PC-9 (cell line): ENCODE results near the gene TMPRSS5. TPM values are rescaled to one million over a fixed set of nuclear protein-coding genes. Genes with fewer than 3 reads are reported as not detected.

ENCODE experiments used
- BruUV-seq: library from RNA; stranded (reverse); fragments of 400-500 nt; replicated peaks from 2 replicates; lab custom pipeline; 2021; lab: Mats Ljungman, UMichigan
- CTCF ChIA-PET: fragments of 300-600 bp; sonication (Branson Sonifier 250); formaldehyde crosslinking; loops from one replicate; lab custom pipeline; 2022; ENCODE audit warnings: antibody characterized with exemption; lab: Charles Lee
- POLR2A ChIA-PET: fragments of 300-600 bp; sonication (Branson Sonifier 250); formaldehyde crosslinking; loops from one replicate; lab custom pipeline; 2022; ENCODE audit warnings: antibody characterized with exemption; ENCODE audit not compliant: unreplicated experiment; lab: Charles Lee
- DNase-seq, 2 experiments: peaks; one replicate each; pipeline versions ENCODE4 v3.0.0 to v3.0.0-alpha.2; 2015 to 2022; ENCODE audit warnings: mixed read lengths in 1 of 2
- H2AFZ ChIP-seq: fragments of 200-600 bp; sonication (generic); 2 replicates; pipeline ENCODE4 v1.8.1; 2017; ENCODE audit warnings: antibody characterized with exemption
- H3F3A ChIP-seq: fragments of 200-600 bp; sonication (generic); 2 replicates; pipeline ENCODE4 v1.8.1; 2017; ENCODE audit warnings: antibody characterized with exemption, mild to moderate bottlenecking, low read depth; ENCODE audit not compliant: insufficient read depth
- H3K27ac ChIP-seq: fragments of 200-600 bp; sonication (generic); 2 replicates; pipeline ENCODE4 v1.6.1; 2016; ENCODE audit warnings: mixed run types
- H3K27me3 ChIP-seq: fragments of 200-600 bp; sonication (generic); 2 replicates; pipeline ENCODE4 v1.6.1; 2016; ENCODE audit warnings: low read depth, mixed run types; ENCODE audit not compliant: insufficient read depth
- H3K36me3 ChIP-seq: fragments of 200-600 bp; sonication (generic); 2 replicates; pipeline ENCODE4 v1.6.1; 2016; ENCODE audit warnings: low read depth, mixed run types
- H3K4me1 ChIP-seq: fragments of 200-600 bp; sonication (generic); replicated peaks from 2 replicates; pipeline ENCODE4 v1.6.1; 2016; ENCODE audit warnings: mixed run types; ENCODE audit not compliant: insufficient read depth
- H3K4me2 ChIP-seq: fragments of 200-600 bp; sonication (generic); 2 replicates; pipeline ENCODE4 v1.6.1; 2017; ENCODE audit warnings: mixed run types
- H3K4me3 ChIP-seq: fragments of 200-600 bp; sonication (generic); 2 replicates; pipeline ENCODE4 v1.6.1; 2016; ENCODE audit warnings: mixed run types
- H3K79me2 ChIP-seq: fragments of 200-600 bp; sonication (generic); 2 replicates; pipeline ENCODE4 v1.6.1; 2017; ENCODE audit warnings: low read depth, mixed run types
- H3K9me2 ChIP-seq: fragments of 200-600 bp; sonication (generic); 2 replicates; pipeline ENCODE4 v1.8.1; 2017; ENCODE audit warnings: mild to moderate bottlenecking; ENCODE audit not compliant: insufficient read depth
- H3K9me3 ChIP-seq: fragments of 200-600 bp; sonication (generic); 2 replicates; pipeline ENCODE4 v1.8.1; 2016; ENCODE audit warnings: low read depth; ENCODE audit not compliant: insufficient read depth
- H4K20me1 ChIP-seq: fragments of 200-600 bp; sonication (generic); 2 replicates; pipeline ENCODE4 v1.8.1; 2017; ENCODE audit not compliant: insufficient read depth
- EZH2 ChIP-seq: fragments of 200-600 bp; sonication (generic); IDR thresholded peaks from 2 replicates; pipeline ENCODE4 v1.8.0; 2017; ENCODE audit warnings: antibody characterized with exemption, low read depth
- intact Hi-C: fragments of 100-400 bp; cut with micrococcal nuclease; formaldehyde crosslinking; loops from one replicate; pipeline ENCODE4 v1.10.0; 2022; ENCODE audit not compliant: unreplicated experiment
- total RNA-seq: library from RNA; stranded (reverse); gene quantifications from 2 replicates; pipeline ENCODE4 v1.2.3, GENCODE V29; 2021
- TF ChIP-seq, protein P1 (sequence below): fragments of 200-600 bp; sonication (generic); conservative IDR thresholded peaks from 2 replicates; pipeline ENCODE4 v1.6.1; 2017; ENCODE audit warnings: mixed run types, antibody characterized with exemption, mild to moderate bottlenecking, moderate library complexity

TMPRSS5 gene
- total RNA-seq, 1 experiment from 2014 or later = 0.83 TPM

DNA sequence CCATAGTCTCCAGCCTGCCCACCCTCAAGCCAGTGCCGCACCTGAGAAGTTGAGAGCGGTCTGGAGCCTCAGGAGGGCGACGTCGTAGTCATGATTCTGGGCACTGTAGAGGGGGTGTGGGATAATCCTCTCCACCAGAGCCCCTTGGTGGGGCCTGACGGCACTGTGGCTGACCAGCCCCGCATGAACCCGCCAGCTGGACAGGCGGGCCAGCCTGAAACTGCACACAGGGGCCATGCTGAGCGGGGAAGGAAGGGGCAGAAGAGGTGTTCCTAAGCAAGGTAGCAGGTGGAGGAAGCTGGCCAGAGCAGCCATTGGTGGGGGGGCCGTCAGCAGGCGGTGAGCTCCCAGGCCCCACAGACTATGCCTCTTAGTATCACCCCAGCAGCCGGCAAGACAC, 13.1 kb downstream of the TMPRSS5 start:
- intact Hi-C loops = no loop called here
- no peaks in the 10 kb centered on the region for H4K20me1 ChIP-seq
- ChIA-PET CTCF (no interaction called here), POLR2A (no interaction called here)
- H3F3A ChIP-seq = no peaks in the 10 kb centered on the region
- H3K27ac ChIP-seq = no peak overlapping the region
- no peaks in the 10 kb centered on the region for H3K79me2 ChIP-seq
- H3K4me2 ChIP-seq = no peak overlapping the region
- TF ChIP-seq, protein P1, sequence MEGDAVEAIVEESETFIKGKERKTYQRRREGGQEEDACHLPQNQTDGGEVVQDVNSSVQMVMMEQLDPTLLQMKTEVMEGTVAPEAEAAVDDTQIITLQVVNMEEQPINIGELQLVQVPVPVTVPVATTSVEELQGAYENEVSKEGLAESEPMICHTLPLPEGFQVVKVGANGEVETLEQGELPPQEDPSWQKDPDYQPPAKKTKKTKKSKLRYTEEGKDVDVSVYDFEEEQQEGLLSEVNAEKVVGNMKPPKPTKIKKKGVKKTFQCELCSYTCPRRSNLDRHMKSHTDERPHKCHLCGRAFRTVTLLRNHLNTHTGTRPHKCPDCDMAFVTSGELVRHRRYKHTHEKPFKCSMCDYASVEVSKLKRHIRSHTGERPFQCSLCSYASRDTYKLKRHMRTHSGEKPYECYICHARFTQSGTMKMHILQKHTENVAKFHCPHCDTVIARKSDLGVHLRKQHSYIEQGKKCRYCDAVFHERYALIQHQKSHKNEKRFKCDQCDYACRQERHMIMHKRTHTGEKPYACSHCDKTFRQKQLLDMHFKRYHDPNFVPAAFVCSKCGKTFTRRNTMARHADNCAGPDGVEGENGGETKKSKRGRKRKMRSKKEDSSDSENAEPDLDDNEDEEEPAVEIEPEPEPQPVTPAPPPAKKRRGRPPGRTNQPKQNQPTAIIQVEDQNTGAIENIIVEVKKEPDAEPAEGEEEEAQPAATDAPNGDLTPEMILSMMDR = no peak
- TF ChIP-seq EZH2 = no peak
- H3K9me2 ChIP-seq = no peaks in the 10 kb centered on the region
- H3K36me3 ChIP-seq = no peaks in the 10 kb centered on the region
- BruUV-seq = no TSS peak
- no peak overlapping the region for H3K4me3 ChIP-seq
- H3K9me3 ChIP-seq = no peaks in the 10 kb centered on the region
- peaks cover 12% of the 10 kb centered on the region for H3K4me1 ChIP-seq
- no peak overlapping the region for H2AFZ ChIP-seq
- H3K27me3 ChIP-seq = no peaks in the 10 kb centered on the region
- DNase-seq = no peak

DNA sequence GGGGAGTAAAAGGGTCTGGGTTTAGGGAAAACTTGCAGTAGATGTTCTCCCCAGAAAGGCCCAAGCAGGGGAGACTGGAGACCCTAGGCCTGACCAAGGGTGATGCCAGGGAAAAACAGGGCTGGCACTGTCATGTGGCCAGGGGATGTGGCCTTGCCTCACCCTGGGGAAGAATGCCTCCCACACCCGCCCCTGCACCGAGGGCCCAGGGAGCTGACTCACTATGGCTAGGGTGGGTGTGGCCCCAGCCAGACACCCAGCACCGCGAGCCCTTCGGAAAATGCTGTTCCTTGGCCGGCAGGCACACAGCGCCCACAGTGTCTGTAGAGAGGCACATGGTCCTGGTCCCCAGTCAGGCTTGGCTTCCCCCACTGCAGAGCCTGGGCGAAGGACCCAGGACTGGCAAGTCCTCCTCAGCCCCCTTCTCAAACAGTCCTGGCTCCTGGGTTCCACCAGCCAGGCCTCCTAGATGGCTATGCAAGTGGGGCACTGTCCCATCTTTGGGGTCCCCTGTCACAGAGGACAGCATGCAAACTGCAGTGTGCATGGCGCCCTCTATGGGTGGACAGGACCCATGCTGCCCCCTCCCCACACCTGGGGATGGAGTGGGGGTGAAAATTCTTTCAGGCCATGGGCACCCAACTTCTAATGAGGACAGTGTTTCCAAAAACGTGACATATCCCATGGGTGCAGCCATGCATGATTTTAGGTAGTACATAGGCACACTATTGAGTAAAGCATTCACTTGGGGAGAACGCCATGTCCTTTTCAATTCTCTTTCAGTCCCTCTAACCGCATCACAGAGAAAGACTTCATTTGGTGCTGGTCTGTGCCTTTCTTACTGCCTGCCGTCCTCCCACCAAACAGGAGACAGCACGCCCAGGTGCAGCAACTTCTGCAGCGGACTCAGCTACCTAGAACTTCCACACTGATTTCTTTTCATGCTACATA, 15.2 kb downstream of the TMPRSS5 start:
- no peak for TF ChIP-seq EZH2
- TF ChIP-seq, protein P1 = peak; percentile 63
- POLR2A ChIA-PET = no interaction called here
- Histone ChIP-seq H3K9me2 (no peaks in the 10 kb centered on the region), H3K4me1 (peaks cover 12% of the 10 kb centered on the region), H3K9me3 (no peaks in the 10 kb centered on the region), H4K20me1 (no peaks in the 10 kb centered on the region), H3K27ac (no peak overlapping the region), H3K36me3 (no peaks in the 10 kb centered on the region), H3K4me2 (peak overlapping the region; percentile 20; the same call in 1 of the 2 replicates), H3K79me2 (no peaks in the 10 kb centered on the region), H3K27me3 (no peaks in the 10 kb centered on the region), H3K4me3 (no peak overlapping the region), H3F3A (no peaks in the 10 kb centered on the region), H2AFZ (peak overlapping the region; percentile 29; the same call in 1 of the 2 replicates)
- peak; percentile 78 to 89 for DNase-seq
- intact Hi-C loops = no loop called here
- CTCF ChIA-PET = no interaction called here
- no TSS peak for BruUV-seq

DNA sequence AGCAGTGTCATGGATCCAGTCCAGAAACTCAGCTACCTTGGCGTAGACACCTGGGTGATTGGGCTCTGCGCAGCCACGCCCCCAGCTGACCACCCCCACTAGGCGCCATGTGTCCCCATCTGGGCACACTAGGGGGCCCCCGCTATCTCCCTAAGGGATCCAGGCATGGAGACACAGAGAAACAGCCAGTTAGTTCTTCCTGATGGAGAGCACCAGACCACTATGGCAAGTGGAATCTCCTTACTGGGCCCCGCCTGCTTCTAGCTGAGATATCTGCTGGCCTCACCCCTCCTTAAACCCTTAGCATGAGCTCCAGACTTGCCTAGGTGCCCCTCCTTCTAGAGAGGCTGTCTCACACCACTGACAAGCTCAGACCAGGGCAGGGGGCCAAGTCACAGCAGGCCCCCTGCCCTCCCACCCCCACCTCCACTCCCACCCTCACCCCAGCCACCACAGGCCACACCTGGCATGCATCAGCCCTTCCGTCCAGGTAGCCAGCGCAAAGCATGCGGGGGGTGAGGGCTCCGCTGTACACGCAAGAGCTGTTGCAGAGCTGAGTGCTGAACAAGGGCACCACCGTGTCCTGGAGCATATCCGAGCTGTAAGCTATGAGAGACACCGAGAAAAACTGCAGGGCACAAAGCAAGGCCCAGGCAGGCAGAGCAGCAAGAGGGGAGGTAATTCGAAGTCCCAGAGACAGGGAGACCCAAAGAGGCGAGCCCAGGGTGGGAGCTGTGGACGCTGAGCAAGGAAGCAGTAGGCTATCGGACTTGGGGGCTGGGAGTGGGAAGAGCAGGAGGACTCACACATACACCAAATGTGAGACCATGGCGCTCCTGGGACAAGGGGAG, 16.1 kb downstream of the TMPRSS5 start:
- Histone ChIP-seq H3K79me2 (no peaks in the 10 kb centered on the region), H3K36me3 (no peaks in the 10 kb centered on the region), H3K4me1 (peaks cover 12% of the 10 kb centered on the region), H4K20me1 (no peaks in the 10 kb centered on the region), H3K27me3 (peaks cover 3% of the 10 kb centered on the region; the same call in 1 of the 2 replicates), H3K9me2 (no peaks in the 10 kb centered on the region), H2AFZ (no peak overlapping the region; the same call in 1 of the 2 replicates), H3K4me3 (no peak overlapping the region), H3K4me2 (0 out of 2 replicates have a peak overlapping the region, but pooled peaks have one; percentile 20), H3K27ac (no peak overlapping the region), H3F3A (no peaks in the 10 kb centered on the region), H3K9me3 (no peaks in the 10 kb centered on the region)
- intact Hi-C loops = no loop called here
- no peak for DNase-seq
- TSS peak; percentile 50 for BruUV-seq
- TF ChIP-seq, protein P1 = no peak
- no peak for TF ChIP-seq EZH2
- ChIA-PET POLR2A (no interaction called here), CTCF (no interaction called here)
